ENCODE results near the gene APOL4. TPM values are rescaled to one million over a fixed set of nuclear protein-coding genes. Genes with fewer than 3 reads are reported as not detected.
"Not testable (repeated sequence)": the region's sequence is repeated elsewhere in the genome, so short reads cannot be mapped to it uniquely, and the experiment has no call there.

The APOL4 gene
- total RNA-seq, 4 donors from 2014 or later = 3.3 to 7.9 (median 6.4) TPM

DNA sequence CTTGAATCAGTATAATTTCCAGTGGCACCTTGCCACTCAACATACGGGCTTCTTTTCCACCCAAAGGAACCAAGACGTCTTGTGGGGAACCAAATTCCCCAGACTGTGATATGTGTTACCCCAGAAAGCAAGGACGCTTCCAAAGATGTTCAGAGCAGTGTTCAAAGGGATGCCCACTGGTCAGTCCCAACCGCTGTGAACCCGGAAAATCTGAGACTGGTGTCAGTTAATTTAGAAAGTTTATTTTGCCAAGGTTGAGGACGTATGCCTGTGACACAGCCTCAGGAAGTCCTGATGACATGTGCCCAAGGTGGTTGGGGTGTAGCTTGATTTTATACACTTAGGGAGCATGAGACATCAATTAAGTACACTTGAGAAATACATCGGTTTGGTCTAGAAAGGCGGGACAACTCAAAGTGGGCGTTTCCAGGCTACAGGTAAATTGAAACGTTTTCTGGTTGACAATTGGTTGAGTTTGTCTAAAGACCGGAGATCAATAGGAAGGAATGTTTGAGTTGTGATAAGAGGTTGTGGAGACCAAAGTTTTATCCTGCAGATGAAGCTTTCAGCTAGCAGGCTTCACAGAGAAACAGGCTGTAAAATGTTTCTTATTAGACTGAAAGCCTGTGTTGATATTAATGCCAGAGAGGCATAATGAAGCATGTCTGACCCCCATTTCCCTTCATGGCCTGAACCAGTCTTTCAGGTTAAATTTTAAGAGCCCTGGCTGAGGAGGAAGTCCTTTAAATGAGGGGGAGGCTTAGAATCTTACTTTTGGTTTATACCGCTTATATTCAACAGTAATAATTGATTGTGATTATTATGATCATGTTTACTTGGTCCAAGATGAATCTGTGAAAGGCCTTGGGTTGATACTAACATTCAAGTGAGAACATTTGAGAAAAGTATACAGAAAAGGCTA, 47.8 kb downstream of the APOL4 start:
- Histone ChIP-seq H3K27me3 (no peaks in the 10 kb centered on the region), H3K4me1 (peaks cover 88% of the 10 kb centered on the region), H3K27ac (peak overlapping the region; percentile 92), H3K36me3 (peaks cover 4% of the 10 kb centered on the region), H3K9me3 (no peaks in the 10 kb centered on the region), H3K4me3 (no peak overlapping the region)
- no peak for DNase-seq (ENCODE audit: low spot score in 2 of 2)
- WGBS = 81% methylated on average over 12 of the region's 12 CpGs
- TF ChIP-seq EP300 (IDR thresholded peaks at IDR 0.05) (no peak), POLR2A (IDR thresholded peaks at IDR 0.05) (no peak), POLR2AphosphoS5 (IDR thresholded peaks at IDR 0.05) (no peak)
- TF ChIP-seq, protein P1, sequence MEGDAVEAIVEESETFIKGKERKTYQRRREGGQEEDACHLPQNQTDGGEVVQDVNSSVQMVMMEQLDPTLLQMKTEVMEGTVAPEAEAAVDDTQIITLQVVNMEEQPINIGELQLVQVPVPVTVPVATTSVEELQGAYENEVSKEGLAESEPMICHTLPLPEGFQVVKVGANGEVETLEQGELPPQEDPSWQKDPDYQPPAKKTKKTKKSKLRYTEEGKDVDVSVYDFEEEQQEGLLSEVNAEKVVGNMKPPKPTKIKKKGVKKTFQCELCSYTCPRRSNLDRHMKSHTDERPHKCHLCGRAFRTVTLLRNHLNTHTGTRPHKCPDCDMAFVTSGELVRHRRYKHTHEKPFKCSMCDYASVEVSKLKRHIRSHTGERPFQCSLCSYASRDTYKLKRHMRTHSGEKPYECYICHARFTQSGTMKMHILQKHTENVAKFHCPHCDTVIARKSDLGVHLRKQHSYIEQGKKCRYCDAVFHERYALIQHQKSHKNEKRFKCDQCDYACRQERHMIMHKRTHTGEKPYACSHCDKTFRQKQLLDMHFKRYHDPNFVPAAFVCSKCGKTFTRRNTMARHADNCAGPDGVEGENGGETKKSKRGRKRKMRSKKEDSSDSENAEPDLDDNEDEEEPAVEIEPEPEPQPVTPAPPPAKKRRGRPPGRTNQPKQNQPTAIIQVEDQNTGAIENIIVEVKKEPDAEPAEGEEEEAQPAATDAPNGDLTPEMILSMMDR (IDR thresholded peaks at IDR 0.05) = no peak

DNA sequence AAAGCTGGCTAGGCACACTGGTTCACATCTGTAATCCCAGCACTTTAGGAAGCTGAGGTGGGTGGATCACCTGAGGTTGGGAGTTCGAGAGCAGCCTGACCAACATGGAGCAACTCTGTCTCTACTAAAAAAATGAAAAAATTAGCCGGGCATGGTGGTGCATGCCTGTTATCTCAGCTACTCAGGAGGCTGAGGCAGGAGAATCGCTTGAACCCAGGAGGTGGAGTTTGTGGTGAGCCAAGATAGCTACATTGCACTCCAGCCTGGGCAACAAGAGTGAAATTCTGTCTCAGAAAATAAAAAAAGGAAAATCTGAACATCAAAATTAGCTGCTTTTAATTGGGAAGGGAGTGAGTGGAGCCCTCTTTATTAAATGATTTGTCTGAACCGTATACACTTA, 48.8 kb downstream of the APOL4 start:
- Histone ChIP-seq H3K27ac (peak overlapping the region; percentile 92), H3K36me3 (peaks cover 12% of the 10 kb centered on the region), H3K4me1 (peaks cover 88% of the 10 kb centered on the region)
- not testable (repeated sequence) for H3K4me3 ChIP-seq; H3K27me3 ChIP-seq; DNase-seq (ENCODE audit: low spot score in 2 of 2); H3K9me3 ChIP-seq
- 92% methylated on average over 4 of the region's 4 CpGs for WGBS

DNA sequence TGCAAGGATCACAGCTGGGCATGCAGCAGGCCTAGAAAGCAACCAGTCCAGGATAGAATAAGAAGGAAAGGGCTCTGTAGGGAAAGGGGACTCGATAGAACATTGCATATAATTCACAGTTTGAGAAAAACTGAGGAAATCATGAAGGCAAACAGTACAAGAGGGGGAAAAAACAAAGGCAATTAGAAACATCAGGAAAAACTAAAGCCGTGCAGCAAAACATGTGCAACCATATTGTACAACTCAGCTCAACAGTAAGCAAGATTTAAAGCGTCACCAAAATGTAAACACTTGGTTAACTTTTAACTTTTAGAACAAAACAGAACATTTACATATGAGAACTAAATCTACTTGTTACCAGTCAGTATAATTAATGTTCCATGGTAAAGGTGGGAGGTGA, 49.5 kb downstream of the APOL4 start:
- H3K4me1 ChIP-seq = peaks cover 88% of the 10 kb centered on the region
- no peaks in the 10 kb centered on the region for H3K27me3 ChIP-seq
- peak overlapping the region; percentile 92 for H3K27ac ChIP-seq
- H3K4me3 ChIP-seq = no peak overlapping the region
- TF ChIP-seq, protein P1 (IDR thresholded peaks at IDR 0.05) = no peak
- no peak for TF ChIP-seq POLR2AphosphoS5 (IDR thresholded peaks at IDR 0.05)
- 90% methylated on average over 3 of the region's 3 CpGs for WGBS
- H3K36me3 ChIP-seq = peaks cover 15% of the 10 kb centered on the region
- DNase-seq (ENCODE audit: low spot score in 2 of 2) = no peak
- no peaks in the 10 kb centered on the region for H3K9me3 ChIP-seq

DNA sequence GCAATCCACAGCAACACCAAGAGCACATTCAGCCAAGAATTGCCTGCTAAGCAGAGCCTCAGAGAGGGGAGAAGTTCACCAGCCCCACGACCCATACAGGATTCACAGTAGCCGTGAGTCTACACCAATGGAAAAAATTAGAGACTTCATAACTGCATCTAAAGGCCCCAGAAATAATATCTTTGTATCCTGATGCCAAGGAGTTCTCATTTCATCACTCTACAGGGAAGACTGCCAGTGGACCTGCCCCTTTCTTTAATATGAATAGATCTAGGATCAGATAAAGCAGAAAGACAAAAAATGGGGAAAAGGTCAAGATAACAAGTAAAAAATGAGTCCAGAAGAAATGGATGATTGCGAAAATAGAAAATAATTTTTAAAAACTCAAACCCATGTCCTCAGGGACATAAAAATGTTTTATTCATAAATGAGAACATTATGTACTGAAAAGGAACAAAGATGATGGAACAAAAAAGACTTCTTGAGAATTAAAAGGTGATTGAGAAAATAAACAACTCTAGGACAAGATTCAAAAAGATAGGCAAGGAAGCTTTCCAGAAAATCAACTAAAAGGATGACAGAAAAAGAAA, 50.5 kb downstream of the APOL4 start:
- Histone ChIP-seq H3K27me3 (no peaks in the 10 kb centered on the region), H3K4me3 (no peak overlapping the region), H3K36me3 (peaks cover 15% of the 10 kb centered on the region), H3K9me3 (no peaks in the 10 kb centered on the region), H3K27ac (peak overlapping the region; percentile 92), H3K4me1 (peaks cover 83% of the 10 kb centered on the region)
- DNase-seq (ENCODE audit: low spot score in 2 of 2) = no peak
- TF ChIP-seq, protein P1 (IDR thresholded peaks at IDR 0.05) = no peak
- TF ChIP-seq EP300 (IDR thresholded peaks at IDR 0.05) = no peak
- TF ChIP-seq POLR2AphosphoS5 (IDR thresholded peaks at IDR 0.05) = peak in 1 of 3 donors; percentile 28
- no peak for TF ChIP-seq POLR2A (IDR thresholded peaks at IDR 0.05)
- 29% methylated on average over 3 of the region's 3 CpGs for WGBS

DNA sequence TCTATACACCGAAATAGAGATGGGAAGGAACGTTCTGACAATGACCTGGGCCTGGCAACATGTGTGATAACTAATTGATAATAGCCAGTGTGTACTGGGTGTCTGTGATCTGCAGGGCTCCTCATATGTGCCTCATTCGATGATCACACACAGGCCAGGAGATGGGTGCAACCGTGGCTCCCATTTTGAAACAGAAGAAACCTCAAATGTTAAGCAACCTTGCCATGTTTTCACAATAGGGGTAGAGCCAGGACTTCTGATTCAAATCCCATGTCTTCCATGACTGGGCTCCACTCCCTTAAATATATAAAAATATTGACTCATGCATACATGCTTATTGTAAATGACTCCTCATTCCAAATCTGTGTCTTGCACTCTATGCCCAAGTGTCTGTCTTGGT, 52.2 kb downstream of the APOL4 start:
- WGBS = 62% methylated on average over 4 of the region's 4 CpGs
- peaks cover 15% of the 10 kb centered on the region for H3K36me3 ChIP-seq
- H3K27ac ChIP-seq = peak overlapping the region; percentile 92
- TF ChIP-seq POLR2A (IDR thresholded peaks at IDR 0.05) (no peak), EP300 (IDR thresholded peaks at IDR 0.05) (no peak)
- TF ChIP-seq, protein P1 (IDR thresholded peaks at IDR 0.05) = no peak
- peaks cover 75% of the 10 kb centered on the region for H3K4me1 ChIP-seq
- no peaks in the 10 kb centered on the region for H3K9me3 ChIP-seq
- no peak overlapping the region for H3K4me3 ChIP-seq
- no peaks in the 10 kb centered on the region for H3K27me3 ChIP-seq
- DNase-seq (ENCODE audit: low spot score in 2 of 2) = no peak
